ENCODE results near the gene FAM227B.

Gene FAM227B

GRCh38 chr15:49300856-49301255 is 319.8 kb downstream of the FAM227B start:
- Histone ChIP-seq H3K27ac (ENCODE audit: poor library complexity, severe bottlenecking) (no peak overlapping the region), H3K9me3 (ENCODE audit: severe bottlenecking) (no peaks in the 10 kb centered on the region), H3K4me1 (ENCODE audit: insufficient read depth, poor library complexity, severe bottlenecking) (no peaks in the 10 kb centered on the region), H3K4me3 (ENCODE audit: severe bottlenecking) (no peak overlapping the region), H3K36me3 (ENCODE audit: low read depth) (peaks cover 19% of the 10 kb centered on the region), H3K27me3 (ENCODE audit: insufficient read depth, poor library complexity, severe bottlenecking) (no peaks in the 10 kb centered on the region)
- no peak for TF ChIP-seq CTCF (IDR thresholded peaks at IDR 0.05; ENCODE audit: poor library complexity, severe bottlenecking)
- ATAC-seq (ENCODE audit: low read depth) (no peak), DNase-seq (ENCODE audit: low spot score) (no peak)

- Histone ChIP-seq H3K9me3 (ENCODE audit: severe bottlenecking) (no peaks in the 10 kb centered on the region), H3K27ac (ENCODE audit: poor library complexity, severe bottlenecking) (no peak overlapping the region), H3K27me3 (ENCODE audit: insufficient read depth, poor library complexity, severe bottlenecking) (no peaks in the 10 kb centered on the region), H3K36me3 (ENCODE audit: low read depth) (peaks cover 9% of the 10 kb centered on the region; the same call in 1 of the 2 replicates), H3K4me1 (ENCODE audit: insufficient read depth, poor library complexity, severe bottlenecking) (no peaks in the 10 kb centered on the region), H3K4me3 (ENCODE audit: severe bottlenecking) (no peak overlapping the region)
- no peak for DNase-seq (ENCODE audit: low spot score)
- TF ChIP-seq CTCF (IDR thresholded peaks at IDR 0.05; ENCODE audit: poor library complexity, severe bottlenecking) = no peak
- no peak for ATAC-seq (ENCODE audit: low read depth)
Measured at GRCh38 chr15:49297584-49297983, 323.0 kb downstream of the FAM227B start.

GRCh38 chr15:49296258-49296657 is 324.4 kb downstream of the FAM227B start:
- H3K9me3 ChIP-seq (ENCODE audit: severe bottlenecking) = no peaks in the 10 kb centered on the region
- ATAC-seq (ENCODE audit: low read depth) = no peak
- H3K4me1 ChIP-seq (ENCODE audit: insufficient read depth, poor library complexity, severe bottlenecking) = no peaks in the 10 kb centered on the region
- peaks cover 9% of the 10 kb centered on the region; the same call in 1 of the 2 replicates for H3K36me3 ChIP-seq (ENCODE audit: low read depth)
- no peak overlapping the region for H3K4me3 ChIP-seq (ENCODE audit: severe bottlenecking)
- H3K27me3 ChIP-seq (ENCODE audit: insufficient read depth, poor library complexity, severe bottlenecking) = no peaks in the 10 kb centered on the region
- DNase-seq (ENCODE audit: low spot score) = no peak
- TF ChIP-seq CTCF (IDR thresholded peaks at IDR 0.05; ENCODE audit: poor library complexity, severe bottlenecking) = no peak
- no peak overlapping the region for H3K27ac ChIP-seq (ENCODE audit: poor library complexity, severe bottlenecking)

- peaks cover 9% of the 10 kb centered on the region; the same call in 1 of the 2 replicates for H3K36me3 ChIP-seq (ENCODE audit: low read depth)
- no peak overlapping the region for H3K27ac ChIP-seq (ENCODE audit: poor library complexity, severe bottlenecking)
- H3K4me3 ChIP-seq (ENCODE audit: severe bottlenecking) = no peak overlapping the region
- TF ChIP-seq CTCF (IDR thresholded peaks at IDR 0.05; ENCODE audit: poor library complexity, severe bottlenecking) = no peak
- no peaks in the 10 kb centered on the region for H3K4me1 ChIP-seq (ENCODE audit: insufficient read depth, poor library complexity, severe bottlenecking)
- H3K9me3 ChIP-seq (ENCODE audit: severe bottlenecking) = no peaks in the 10 kb centered on the region
- ATAC-seq (ENCODE audit: low read depth) (no peak), DNase-seq (ENCODE audit: low spot score) (no peak)
- no peaks in the 10 kb centered on the region for H3K27me3 ChIP-seq (ENCODE audit: insufficient read depth, poor library complexity, severe bottlenecking)
Measured at GRCh38 chr15:49293941-49294340, 326.7 kb downstream of the FAM227B start.

GRCh38 chr15:49290191-49290590 is 330.4 kb downstream of the FAM227B start:
- Histone ChIP-seq H3K36me3 (ENCODE audit: low read depth) (peaks cover 21% of the 10 kb centered on the region), H3K9me3 (ENCODE audit: severe bottlenecking) (no peaks in the 10 kb centered on the region), H3K27ac (ENCODE audit: poor library complexity, severe bottlenecking) (no peak overlapping the region), H3K27me3 (ENCODE audit: insufficient read depth, poor library complexity, severe bottlenecking) (no peaks in the 10 kb centered on the region), H3K4me3 (ENCODE audit: severe bottlenecking) (no peak overlapping the region), H3K4me1 (ENCODE audit: insufficient read depth, poor library complexity, severe bottlenecking) (no peaks in the 10 kb centered on the region)
- TF ChIP-seq CTCF (IDR thresholded peaks at IDR 0.05; ENCODE audit: poor library complexity, severe bottlenecking) = no peak
- DNase-seq (ENCODE audit: low spot score) = no peak
- no peak for ATAC-seq (ENCODE audit: low read depth)

All from RWPE2 (cell line).